PFSK-1 (cell line): ENCODE measurements around the gene MAPK13.

Experiments
- FOXP2 ChIP-seq: optimal IDR thresholded peaks from 2 replicates; pipeline ENCODE3; 2011; ENCODE audit warnings: borderline replicate concordance, control low read depth, inconsistent platforms; ENCODE audit not compliant: insufficient read depth; ENCODE audit errors: extremely low read length, extremely low read depth
- POLR2AphosphoS5 ChIP-seq: IDR thresholded peaks from 2 replicates; pipeline ENCODE4 v1.6.1; 2012; ENCODE audit warnings: low read depth, mild to moderate bottlenecking, control low read depth, low read length, moderate library complexity
- REST ChIP-seq, 2 experiments: IDR thresholded peaks; 2 replicates each; pipeline versions ENCODE4 v1.6.1 to v1.8.0; 2011 to 2012; ENCODE audit warnings: low read depth in 2 of 2, low read length in 2 of 2, control low read depth in 1 of 2, inconsistent platforms in 1 of 2, mild to moderate bottlenecking in 1 of 2, moderate library complexity in 1 of 2; ENCODE audit not compliant: insufficient read depth in 1 of 2
- SIN3A ChIP-seq: IDR thresholded peaks from 2 replicates; pipeline ENCODE4 v1.6.1; 2012; ENCODE audit warnings: mild to moderate bottlenecking, low read length, moderate library complexity, borderline replicate concordance; ENCODE audit not compliant: insufficient read depth
- TAF1 ChIP-seq: IDR thresholded peaks from 2 replicates; pipeline ENCODE4 v1.6.1; 2012; ENCODE audit warnings: low read length, control low read depth, borderline replicate concordance; ENCODE audit not compliant: insufficient read depth

- no peak for TF ChIP-seq REST (IDR thresholded peaks at IDR 0.05; ENCODE audit: insufficient read depth in 1 of 2, low read depth in 2 of 2, low read length in 2 of 2)
- TF ChIP-seq POLR2AphosphoS5: no peak
- TF ChIP-seq SIN3A: no peak
- TF ChIP-seq TAF1: no peak
- TF ChIP-seq FOXP2: no peak
These were observed 12.9 kb downstream of the MAPK13 start for GRCh38 chr6:36142971-36143838.
